SIG-M5 (cell line): ENCODE measurements around the gene ROPN1B.
"Not testable (repeated sequence)": the region's sequence is repeated elsewhere in the genome, so short reads cannot be mapped to it uniquely, and the experiment has no call there.

Experiments used
- DNase-seq: peaks from one replicate; lab custom pipeline; 2025; lab: John Stamatoyannopoulos, UW

ROPN1B gene

DNA sequence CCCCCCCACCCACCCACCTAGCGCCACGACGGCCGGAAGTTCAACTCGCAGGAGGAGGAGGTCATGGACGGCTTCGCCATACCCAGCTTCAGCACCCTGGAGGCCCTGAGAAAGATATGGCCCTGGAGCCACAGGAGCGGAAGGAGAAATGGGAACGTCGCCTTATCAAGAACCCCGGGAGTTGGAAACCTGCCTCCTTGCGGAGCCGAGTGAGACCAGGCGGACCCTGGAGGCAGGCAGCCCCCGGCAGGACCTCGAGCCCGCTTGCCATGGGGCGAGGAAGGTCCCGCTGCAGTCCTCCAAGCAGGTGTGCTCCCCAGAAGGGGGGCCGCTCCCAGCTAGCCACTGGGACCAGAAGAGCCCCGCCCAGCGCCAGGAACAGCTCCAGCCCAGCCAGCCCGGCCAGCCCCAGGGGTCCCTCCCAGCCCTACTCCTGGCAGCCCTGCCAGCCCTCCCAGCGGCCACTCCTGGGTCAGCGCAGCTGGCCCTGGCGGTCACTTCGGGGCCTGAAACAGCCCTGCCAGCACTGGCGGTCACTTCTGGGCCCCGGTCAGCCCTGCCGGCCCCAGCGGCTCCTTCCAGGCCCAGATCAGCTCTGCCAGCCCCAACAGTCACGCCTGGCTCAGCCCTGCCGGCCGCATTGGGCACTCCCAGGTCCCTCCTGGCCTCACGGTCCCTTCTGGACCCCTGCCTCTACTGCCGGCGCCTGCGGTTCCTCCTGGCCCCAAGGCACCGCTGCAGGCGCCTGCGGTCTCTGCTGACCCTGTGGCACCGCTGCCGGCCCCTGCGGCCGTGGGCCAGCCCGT, 10.3 kb upstream of the ROPN1B start:
- DNase-seq: no peak

DNA sequence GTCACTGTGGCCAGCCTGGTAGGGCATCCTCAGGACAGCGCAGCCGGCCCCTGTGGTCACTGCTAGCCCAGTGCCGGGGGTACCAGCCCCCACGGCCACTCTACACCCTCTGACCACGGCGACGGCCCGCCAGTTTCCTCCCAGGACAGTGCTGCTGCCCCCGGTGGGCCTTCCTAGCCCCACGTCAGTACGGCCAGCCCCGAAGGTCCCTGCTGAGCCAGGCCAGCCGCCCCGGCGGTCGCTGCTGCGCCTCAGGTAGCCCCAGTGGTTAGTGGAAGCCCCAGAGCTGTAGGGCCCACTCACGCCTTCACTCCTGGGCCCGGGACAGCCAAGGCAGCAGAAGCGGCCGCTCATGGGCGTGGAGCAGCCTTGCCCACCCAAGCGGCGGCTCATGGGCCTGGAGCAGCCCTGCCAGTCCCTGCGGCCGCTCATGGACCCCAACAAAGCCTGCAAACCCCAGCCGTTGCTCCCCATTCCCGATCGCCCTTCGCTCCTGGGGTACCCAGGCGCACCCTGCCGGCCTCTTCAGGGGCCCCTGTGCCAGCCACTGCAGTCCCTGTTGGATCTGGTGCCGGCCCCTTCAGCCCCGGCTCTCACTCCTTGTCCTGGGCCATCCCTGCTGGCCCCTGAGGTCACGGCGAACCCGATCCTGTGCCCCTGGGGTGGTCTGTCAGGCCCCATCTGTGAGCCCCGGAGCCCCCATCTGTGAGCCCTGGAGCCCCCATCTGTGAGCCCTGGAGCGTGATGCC, 9.5 kb upstream of the ROPN1B start:
- DNase-seq: no peak

DNA sequence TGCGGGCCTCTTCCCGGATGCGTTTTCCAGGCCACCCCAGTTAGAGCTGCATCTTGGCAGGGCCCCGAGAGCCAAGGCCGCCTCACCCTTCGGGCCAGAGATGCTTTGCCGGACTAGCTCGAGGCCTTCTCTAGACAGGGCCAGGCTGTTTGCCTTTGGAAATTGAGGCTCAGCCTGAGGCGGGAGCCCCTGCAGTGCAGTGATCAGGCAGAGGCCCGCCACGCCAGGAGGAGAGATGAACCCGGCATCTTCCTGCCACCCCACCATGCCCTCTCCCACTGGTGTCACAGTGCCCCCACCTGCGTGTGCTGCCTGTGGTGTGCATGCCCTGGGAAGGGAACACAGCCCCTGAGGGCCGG, 8.9 kb upstream of the ROPN1B start:
- DNase-seq: no peak

DNA sequence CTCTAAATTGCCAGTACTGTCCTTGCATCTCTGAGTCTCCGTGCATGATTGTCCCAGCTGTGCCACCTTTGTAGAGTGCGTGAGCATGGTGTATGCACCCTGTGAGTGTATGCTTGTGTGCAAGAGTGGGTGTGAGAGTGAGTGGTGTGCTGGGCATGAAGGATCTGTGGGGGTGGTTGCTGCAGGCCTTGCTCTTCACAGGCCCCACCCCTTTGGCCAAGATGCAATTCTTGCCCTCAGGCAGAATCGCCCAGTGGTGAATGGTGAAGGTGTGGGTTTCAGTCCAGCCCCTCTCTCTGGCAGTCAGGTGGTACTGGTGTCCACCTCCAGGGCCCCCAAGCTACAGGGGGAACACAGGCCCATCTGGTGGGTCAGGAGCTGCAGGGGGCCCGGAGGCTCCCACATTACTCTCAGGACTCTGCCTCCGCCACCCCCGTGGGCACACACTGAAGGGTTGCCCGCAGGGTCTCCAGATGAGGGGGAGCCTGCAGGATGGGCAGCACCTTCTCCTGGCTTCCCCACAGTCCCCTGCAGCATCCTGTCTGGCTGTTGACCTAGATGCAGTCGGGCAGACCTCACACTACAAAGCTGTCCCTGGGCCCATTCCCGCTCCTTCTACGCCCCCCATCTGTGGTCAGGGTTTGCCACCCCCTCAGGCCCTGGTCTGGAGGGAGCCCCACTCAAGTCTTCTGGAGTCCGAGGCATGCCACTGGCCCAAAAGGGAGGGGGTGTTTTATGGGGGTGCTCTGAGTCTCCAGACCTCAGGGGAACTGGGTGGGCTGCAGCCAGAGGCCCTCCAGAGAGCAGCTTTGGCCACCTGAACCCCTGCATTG, 8.3 kb upstream of the ROPN1B start:
- no peak for DNase-seq

DNA sequence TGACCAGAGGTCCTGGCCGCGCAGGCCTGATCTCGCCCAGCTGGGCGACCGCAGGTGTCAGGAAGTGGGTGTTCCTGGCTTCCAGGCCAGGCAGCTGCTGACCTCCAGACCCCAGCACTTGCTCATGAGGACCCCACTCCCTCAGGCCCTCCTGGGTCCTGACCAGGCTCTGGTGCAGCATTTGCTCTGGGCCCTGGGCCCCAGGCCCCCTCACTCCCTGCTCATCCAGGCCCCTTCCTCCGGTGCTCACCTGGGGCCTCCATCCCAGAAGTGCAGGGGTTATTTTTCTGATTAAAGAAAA, 7.7 kb upstream of the ROPN1B start:
- no peak for DNase-seq

DNA sequence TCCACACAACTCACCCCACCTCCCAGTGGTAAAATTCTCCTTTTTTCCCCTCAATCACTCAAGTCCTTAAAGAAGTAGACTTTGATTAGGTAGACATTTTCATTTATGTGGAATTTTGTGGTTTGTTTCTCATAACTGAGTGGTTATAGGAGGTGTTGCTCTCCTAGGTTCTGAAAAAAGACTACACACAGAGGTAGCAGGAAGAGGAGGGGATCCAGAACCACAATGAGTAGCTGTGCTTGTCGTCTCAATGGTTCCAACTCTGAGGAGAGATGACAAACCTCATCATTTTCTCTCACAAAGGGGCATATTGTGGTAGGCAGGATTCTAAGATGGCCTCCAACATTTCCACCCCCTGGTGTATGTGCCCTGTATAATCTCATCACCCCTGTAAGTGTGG, 5.1 kb upstream of the ROPN1B start:
- DNase-seq: not testable (repeated sequence)

DNA sequence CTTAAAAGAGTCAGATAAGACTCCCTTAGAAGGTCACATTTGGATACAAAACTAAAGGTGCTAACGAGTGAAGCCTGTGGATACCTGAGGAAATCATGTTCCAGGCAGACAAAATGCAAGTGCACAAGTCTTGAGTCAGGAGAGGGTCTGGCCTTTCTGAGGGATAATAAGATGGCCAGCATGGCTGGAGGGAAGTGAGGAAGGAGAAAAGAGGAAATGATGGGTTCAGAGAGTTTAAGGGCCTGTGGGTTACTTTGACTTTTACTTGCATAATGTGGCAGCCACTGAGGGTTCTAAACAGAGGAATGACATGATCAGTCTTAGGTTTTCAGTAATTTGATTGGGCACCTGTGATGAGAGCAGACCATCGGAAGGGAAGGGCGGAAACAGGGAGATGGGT, 3.5 kb upstream of the ROPN1B start:
- DNase-seq: no peak

DNA sequence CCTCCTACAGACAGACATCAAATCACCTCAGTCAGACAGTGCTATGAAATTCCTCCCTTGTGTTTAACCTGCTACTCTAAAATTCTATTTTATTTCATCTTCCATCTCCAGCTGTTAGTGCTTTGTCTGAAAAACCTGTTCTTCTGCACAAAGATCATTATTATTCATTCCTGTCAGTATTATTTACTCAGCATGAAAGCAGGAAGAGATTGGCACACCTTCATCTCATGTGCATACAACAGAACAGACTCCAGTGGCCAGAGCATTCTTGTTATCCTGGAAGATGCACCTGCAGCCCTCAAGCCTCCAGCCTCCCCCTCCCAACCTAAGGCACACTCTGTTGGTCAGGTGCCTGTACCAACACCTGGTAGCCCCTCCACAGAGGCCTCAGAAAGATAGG, 1.8 kb upstream of the ROPN1B start:
- DNase-seq: no peak

DNA sequence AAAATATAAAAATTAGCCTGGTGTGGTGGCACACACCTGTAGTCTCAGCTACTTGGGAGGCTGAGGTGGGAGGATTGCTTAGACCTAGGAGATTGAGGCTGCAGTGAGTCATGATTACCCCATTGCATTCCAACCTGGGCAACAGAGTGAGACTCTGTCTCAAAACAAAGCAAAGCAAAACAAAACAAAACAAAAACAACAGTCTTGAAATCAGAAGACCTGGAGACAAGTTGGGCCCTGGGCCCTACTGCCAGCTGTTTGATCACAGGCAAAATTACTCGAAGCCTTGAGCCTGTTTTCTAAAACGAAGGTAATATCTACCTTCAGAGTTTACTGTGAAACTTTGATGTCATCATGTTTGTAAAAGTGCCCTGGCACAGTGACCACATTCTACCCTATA, 857 bp upstream of the ROPN1B start:
- DNase-seq: not testable (repeated sequence)

DNA sequence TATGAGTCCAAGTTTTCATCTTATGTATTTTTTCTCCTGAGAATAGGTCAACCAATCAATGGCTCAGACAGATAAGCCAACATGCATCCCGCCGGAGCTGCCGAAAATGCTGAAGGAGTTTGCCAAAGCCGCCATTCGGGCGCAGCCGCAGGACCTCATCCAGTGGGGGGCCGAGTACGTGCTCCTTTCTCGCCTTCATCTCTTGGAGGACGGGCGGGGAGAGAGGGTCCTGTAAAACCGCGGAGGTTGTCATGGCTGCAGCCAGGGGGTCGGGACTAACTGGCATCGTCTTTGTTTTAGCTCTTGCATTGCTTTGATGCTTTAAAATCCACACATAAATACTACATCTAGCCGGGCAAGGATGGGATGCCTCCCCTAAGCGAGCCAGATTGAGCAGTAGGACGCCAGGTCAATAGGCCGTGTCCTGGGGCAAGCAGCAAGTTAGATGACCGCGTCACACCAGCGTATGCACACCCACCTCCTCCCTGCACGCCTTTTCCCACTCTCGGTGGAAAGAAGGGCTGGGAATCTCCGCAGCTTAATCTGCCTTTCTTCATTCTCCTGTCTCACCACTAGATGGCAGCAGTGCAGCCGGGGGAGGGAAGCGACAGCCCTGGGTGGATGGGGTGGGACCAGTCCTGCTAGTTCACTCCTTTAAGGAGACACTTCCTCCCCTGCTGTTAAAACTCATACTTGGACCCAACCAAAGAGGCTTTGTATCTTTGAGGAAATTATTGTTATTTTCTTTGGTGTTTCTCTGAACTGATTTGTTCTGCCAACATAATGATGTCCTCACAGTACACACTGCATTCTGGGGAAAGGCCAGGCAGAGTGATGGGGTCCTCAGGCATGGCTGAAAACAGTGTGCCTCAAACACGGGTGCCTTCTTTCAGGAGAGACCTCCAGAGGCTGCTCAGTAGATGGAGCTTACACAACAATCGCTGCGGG, 3.3 kb downstream of the ROPN1B start:
- not testable (repeated sequence) for DNase-seq

DNA sequence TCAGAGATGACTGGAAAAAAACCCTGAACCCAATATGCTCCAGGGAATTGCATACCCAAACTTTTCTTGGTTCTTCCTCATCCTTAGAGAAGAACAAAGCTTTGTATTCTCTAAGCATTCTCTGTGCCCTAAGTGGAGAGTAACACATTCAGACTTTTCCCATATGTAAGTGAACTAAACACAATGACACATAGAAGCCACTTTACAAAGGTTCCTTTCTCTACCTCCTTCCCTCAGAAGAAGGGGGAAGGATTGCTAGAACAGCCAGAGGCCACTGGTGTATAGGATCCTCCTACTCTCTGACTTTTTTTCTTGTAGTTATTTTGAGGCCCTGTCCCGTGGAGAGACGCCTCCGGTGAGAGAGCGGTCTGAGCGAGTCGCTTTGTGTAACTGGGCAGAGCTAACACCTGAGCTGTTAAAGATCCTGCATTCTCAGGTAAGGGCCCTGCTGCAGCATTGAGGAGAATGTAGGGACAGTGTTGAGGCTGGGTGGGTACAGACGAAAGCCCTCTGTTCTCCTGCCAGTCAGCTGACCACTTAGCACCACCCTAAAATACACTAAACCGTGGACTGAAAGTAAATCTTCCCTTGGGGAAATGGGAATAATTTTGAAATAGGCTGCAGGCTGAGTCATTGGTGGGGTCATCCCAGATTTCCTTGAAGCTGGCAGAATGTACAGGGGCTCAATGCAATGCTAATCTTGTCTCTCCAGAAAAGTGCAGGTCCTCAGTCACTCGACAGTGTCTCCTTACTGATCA, 6.4 kb downstream of the ROPN1B start:
- not testable (repeated sequence) for DNase-seq

DNA sequence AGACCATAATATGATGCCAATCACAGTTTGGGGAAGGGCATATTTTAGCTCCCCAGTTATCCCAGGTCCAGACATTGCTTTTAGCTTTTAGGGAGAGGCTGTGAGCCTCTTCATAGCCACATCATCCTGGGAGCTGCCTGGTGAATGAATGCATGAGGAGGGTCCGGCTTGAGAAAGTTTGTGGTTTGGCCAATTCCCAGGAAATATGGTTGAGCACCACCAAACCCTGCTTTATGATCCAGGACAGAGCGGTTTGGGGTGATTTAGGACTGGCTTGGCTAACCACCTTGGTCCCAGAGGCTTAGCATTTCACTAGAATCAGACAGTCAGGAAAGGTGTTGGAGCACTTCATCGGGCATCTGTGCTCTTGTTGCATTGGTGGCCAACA, 7.0 kb downstream of the ROPN1B start:
- not testable (repeated sequence) for DNase-seq

DNA sequence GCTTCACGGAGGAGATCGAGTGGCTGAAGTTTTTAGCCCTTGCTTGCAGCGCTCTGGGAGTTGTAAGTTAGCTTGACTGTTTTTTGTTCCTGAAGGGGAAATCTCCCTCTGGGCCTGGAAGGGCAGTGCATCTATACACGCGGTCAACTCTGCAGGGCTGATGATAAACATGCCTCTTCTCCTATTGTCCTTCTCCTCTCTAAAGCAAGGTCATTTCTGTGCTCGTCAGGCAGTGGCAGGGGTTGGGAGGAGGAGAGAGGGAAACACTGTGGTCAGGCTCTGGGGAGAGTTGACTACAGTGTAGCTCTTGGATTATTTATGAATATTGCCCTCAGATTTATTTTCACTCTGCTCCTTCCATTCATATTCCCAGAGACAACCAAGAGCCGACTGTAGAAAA, 8.1 kb downstream of the ROPN1B start:
- DNase-seq: not testable (repeated sequence)

DNA sequence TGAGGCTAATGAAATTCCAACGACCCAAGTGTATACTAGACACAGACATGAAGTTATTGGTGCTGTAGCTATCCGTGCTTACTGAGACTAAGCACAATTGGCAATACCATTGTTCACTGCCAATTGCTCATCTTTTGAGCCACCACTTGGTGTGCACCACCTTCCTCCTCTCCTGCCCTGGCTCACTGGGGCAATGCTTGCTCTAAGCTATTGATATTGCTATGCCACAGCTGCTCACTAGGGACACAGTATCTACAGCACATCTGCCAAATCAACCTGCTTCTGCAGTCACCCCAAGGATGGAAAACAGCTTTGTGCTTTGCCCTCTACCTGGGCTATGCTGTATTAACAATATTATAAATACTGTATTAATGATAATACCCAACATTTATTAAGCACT, 16.0 kb downstream of the ROPN1B start:
- not testable (repeated sequence) for DNase-seq

DNA sequence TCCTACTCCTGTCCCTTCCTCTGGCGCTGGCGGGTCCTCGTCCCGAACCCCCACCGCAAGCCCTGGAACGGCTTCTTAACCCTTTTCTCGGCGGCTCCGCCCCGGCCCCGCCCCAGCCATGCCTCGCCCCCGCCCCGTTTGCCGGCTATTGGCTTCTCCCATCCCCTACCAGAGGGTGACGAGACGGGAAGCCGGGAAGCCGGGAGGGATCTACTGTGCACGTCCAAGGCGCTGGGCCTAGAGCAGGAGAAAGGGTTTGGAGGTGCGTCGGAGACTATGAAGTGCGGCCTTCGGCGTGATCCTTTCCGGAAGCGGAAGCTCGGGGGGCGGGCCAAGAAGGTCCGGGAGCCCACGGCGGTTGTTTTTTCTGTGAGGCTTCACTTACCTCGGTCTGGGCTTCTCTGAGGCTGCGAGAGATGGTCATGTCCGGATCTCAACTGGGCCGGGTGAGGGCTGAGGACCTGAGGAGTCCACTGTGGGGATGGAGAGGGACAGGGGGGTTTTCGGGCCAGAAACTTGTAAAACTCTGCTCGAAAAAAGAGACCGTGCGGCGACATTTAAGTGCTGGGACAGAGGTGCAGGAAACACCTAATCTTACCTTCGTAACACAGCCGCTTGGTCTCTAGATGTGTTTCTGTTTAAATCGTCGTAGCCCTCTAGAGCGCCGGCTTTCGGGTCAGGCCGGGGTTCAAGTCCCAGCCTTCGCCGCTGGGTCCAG, 21.4 kb downstream of the ROPN1B start:
- DNase-seq: peak; percentile 32

DNA sequence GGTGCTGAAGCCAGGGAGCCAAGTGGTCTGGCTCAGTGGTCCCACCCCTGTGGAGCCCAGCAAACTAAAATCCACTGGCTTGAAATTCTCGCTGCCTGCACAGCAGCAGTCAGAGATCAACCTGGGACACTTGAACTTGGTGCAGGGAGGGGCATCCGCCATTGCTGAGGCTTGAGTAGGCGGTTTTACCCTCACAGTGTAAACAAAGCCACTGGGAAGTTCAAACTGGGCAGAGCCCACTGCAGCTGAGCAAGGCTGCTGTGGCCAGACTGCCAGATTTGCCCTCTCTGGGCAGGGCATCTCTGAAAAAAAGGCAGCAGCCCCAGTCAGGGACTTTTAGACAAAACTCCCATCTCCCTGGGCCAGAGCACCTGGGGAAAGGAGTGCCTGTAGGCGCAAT, 27.8 kb downstream of the ROPN1B start:
- DNase-seq: not testable (repeated sequence)

DNA sequence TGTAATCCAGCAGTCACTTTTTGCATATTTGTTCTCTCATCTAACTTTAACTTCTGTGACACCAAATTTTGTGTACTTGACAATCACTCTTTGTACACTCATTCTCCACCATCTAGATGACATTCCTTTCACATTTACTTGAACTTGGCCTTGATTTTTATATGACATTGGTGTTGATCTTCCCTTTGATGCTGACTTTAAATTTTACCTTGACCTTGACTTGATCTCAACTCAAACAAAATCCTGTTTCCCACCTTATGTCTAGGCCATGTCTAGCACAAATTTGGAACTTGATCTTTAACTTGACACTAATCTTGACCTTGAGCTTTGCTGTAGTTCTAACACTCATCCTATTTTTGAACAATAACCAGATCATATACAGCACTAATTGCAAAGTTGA, 33.2 kb downstream of the ROPN1B start:
- no peak for DNase-seq

DNA sequence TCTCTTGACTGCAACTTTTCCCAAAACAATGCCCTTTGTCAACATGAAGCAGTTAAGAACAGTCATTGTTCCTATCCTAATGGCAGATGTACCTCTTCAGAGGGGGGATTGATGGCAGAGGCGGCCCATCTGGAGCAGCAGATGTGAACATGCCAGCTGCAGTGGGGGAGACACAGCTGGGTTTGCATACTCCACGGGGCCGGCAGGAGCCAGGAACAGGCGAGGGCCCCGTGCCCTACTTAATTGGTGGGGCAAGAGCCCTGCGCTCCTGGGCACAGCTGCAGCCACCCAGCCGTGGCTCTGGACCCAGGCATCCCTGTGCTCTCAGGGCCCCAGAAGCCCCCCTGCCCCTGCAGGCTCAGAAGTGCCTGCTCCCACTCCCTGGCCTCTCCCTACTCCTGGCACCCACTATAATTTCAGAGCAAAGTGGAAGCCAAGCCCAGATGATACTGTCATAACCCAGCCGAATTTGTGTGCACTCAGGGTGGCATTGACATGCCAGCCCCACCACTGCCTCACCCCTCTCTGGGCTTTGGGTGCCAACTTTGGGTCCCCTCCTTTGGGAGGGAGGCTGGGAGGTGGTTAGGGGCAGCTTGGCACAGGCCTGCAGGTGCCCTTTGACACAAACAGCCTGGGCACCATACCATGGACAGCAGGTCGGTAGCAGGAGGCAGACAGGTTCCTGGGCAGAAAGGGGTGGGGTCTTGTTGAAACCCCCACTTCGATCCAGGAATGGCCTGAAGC, 34.6 kb downstream of the ROPN1B start:
- DNase-seq: no peak

DNA sequence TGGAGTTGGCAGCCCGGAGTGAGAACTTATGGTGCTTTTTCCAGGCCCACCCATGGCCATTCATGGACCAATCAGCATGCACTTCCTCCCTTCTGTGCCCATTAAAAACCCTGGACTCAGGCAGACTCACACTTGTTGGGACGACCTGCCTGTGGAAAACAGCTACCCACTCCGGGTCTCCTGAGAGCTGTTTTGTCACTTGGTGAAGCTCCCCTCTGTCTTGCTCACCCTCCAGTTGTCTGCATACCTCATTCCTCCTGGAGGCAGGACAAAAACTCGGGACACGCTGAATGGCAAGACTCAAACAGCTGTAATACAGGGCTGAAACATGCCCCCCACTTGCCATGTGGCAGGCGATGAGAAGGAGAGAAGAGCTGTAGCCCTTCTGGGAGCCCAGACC, 35.2 kb downstream of the ROPN1B start:
- DNase-seq: no peak

DNA sequence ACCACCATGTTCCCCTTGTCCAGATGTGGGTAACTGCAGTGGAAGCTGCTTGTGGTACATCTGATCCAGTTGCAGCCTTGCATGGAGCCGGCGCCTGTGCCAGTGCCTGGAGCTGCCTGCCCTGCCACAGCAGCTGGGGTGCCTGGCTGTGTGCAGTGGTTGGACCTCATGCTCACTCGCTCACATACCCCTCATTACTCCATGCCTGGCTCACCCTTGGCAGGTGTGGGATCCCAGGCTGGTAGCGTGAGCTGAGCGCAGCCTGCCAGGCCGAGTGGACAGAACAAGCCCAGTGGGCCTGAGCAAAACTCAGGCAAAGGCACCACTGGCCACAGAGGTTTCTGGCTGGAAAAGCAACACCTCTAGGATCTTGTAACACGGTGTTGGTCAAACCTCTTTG, 35.7 kb downstream of the ROPN1B start:
- no peak for DNase-seq
